MCF 10A (cell line): ENCODE measurements around the gene PDIK1L. TPM values are rescaled to one million over a fixed set of nuclear protein-coding genes. Genes with fewer than 3 reads are reported as not detected.

Source experiments
- BruUV-seq: library from RNA; stranded (reverse); fragments of 400-500 nt; replicated peaks from 2 replicates; lab custom pipeline; 2021; lab: Mats Ljungman, UMichigan
- CTCF ChIA-PET: fragments of 300-600 bp; sonication (Branson Sonifier 250); formaldehyde crosslinking; extraction: SDS; loops from one replicate; lab custom pipeline; 2021; ENCODE audit warnings: antibody characterized with exemption, inconsistent platforms; lab: Yijun Ruan, JAX
- POLR2A ChIA-PET: fragments of 300-600, 350-650 bp; sonication (Branson Sonifier 250); formaldehyde crosslinking; extraction: SDS; loops from one replicate; lab custom pipeline; 2020; ENCODE audit warnings: antibody characterized with exemption, inconsistent platforms; lab: Yijun Ruan, JAX
- DNase-seq: peaks from one replicate; pipeline ENCODE4 v3.0.0-alpha.2; 2018; ENCODE audit not compliant: unreplicated experiment
- H3K27ac Mint-ChIP-seq: one replicate; pipeline ENCODE4 v1.8.0; 2022; ENCODE audit warnings: mild to moderate bottlenecking, low read depth, mixed read lengths; ENCODE audit not compliant: unreplicated experiment
- H3K27me3 Mint-ChIP-seq: one replicate; pipeline ENCODE4 v1.8.0; 2022; ENCODE audit warnings: mixed read lengths; ENCODE audit not compliant: insufficient read depth, unreplicated experiment
- H3K36me3 Mint-ChIP-seq: one replicate; pipeline ENCODE4 v1.8.0; 2022; ENCODE audit warnings: mild to moderate bottlenecking, moderate library complexity, mixed read lengths; ENCODE audit not compliant: insufficient read depth, unreplicated experiment
- H3K4me1 Mint-ChIP-seq: one replicate; pipeline ENCODE4 v1.8.0; 2022; ENCODE audit warnings: mixed read lengths; ENCODE audit not compliant: insufficient read depth, unreplicated experiment
- H3K4me3 Mint-ChIP-seq: one replicate; pipeline ENCODE4 v1.8.0; 2022; ENCODE audit warnings: mild to moderate bottlenecking, moderate library complexity, mixed read lengths; ENCODE audit not compliant: unreplicated experiment
- H3K9me3 Mint-ChIP-seq: one replicate; pipeline ENCODE4 v1.8.0; 2022; ENCODE audit warnings: mixed read lengths; ENCODE audit not compliant: unreplicated experiment
- intact Hi-C: fragments of 100-400 bp; cut with micrococcal nuclease; formaldehyde crosslinking; loops from 2 replicates; pipeline ENCODE4 v1.14.1; 2022
- total RNA-seq: library from RNA; stranded (reverse); gene quantifications from 2 replicates; pipeline ENCODE4 v1.2.3, GENCODE V29; 2022
- TF ChIP-seq, protein P1 (sequence below): fragments of 200-600 bp; IDR thresholded peaks from one replicate; pipeline ENCODE4 v1.8.0; 2022; ENCODE audit warnings: antibody characterized with exemption, mild to moderate bottlenecking; ENCODE audit not compliant: unreplicated experiment

Gene PDIK1L
- total RNA-seq, 1 experiment from 2014 or later: 10.9 TPM

- CTCF ChIA-PET: interaction anchor here (0.6 to 2.0 kb wide), 8 partner anchors 9 to 33 kb away, joined by 3 to 7 read pairs (median 4); no protein-coding TSS in a partner anchor
- TF ChIP-seq, protein P1, sequence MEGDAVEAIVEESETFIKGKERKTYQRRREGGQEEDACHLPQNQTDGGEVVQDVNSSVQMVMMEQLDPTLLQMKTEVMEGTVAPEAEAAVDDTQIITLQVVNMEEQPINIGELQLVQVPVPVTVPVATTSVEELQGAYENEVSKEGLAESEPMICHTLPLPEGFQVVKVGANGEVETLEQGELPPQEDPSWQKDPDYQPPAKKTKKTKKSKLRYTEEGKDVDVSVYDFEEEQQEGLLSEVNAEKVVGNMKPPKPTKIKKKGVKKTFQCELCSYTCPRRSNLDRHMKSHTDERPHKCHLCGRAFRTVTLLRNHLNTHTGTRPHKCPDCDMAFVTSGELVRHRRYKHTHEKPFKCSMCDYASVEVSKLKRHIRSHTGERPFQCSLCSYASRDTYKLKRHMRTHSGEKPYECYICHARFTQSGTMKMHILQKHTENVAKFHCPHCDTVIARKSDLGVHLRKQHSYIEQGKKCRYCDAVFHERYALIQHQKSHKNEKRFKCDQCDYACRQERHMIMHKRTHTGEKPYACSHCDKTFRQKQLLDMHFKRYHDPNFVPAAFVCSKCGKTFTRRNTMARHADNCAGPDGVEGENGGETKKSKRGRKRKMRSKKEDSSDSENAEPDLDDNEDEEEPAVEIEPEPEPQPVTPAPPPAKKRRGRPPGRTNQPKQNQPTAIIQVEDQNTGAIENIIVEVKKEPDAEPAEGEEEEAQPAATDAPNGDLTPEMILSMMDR: no peak
- DNase-seq: no peak
- no peaks in the 10 kb centered on the region for H3K9me3 Mint-ChIP-seq
- intact Hi-C loops: loop anchor here (5.0 kb wide), 1 partner anchor 165 kb away; no protein-coding TSS in a partner anchor
- POLR2A ChIA-PET: interaction anchor here (1.2 to 7.1 kb wide), 5 partner anchors 10 to 167 kb away, joined by 3 to 190 read pairs (median 5); partner anchors contain the start of gene SH3BGRL3
- BruUV-seq: no TSS peak
- H3K4me3 Mint-ChIP-seq: peak overlapping the region; percentile 85
- peaks cover 33% of the 10 kb centered on the region for H3K36me3 Mint-ChIP-seq
- H3K27me3 Mint-ChIP-seq: no peaks in the 10 kb centered on the region
- no peaks in the 10 kb centered on the region for H3K4me1 Mint-ChIP-seq
- peak overlapping the region; percentile 70 for H3K27ac Mint-ChIP-seq
Observed at GRCh38 chr1:26112407-26112775, 767 bp downstream of the PDIK1L start.

GRCh38 chr1:26114165-26114927, 2.7 kb downstream of the PDIK1L start:
- DNase-seq: no peak
- no peaks in the 10 kb centered on the region for H3K9me3 Mint-ChIP-seq
- intact Hi-C loops: loop anchor here (5.0 kb wide), 1 partner anchor 163 kb away; no protein-coding TSS in a partner anchor
- TF ChIP-seq, protein P1: no peak
- no TSS peak for BruUV-seq
- no peaks in the 10 kb centered on the region for H3K27me3 Mint-ChIP-seq
- peaks cover 52% of the 10 kb centered on the region for H3K36me3 Mint-ChIP-seq
- H3K4me3 Mint-ChIP-seq: no peak overlapping the region
- CTCF ChIA-PET: interaction anchor here (0.7 to 1.6 kb wide), 4 partner anchors 30 to 120 kb away, joined by 3 to 9 read pairs (median 4); partner anchors contain the start of gene CEP85
- POLR2A ChIA-PET: interaction anchor here (1.1 to 7.1 kb wide), 2 partner anchors 11 to 120 kb away, joined by 4 to 190 read pairs; partner anchors contain the start of gene CEP85
- no peaks in the 10 kb centered on the region for H3K4me1 Mint-ChIP-seq
- H3K27ac Mint-ChIP-seq: no peak overlapping the region

DNA sequence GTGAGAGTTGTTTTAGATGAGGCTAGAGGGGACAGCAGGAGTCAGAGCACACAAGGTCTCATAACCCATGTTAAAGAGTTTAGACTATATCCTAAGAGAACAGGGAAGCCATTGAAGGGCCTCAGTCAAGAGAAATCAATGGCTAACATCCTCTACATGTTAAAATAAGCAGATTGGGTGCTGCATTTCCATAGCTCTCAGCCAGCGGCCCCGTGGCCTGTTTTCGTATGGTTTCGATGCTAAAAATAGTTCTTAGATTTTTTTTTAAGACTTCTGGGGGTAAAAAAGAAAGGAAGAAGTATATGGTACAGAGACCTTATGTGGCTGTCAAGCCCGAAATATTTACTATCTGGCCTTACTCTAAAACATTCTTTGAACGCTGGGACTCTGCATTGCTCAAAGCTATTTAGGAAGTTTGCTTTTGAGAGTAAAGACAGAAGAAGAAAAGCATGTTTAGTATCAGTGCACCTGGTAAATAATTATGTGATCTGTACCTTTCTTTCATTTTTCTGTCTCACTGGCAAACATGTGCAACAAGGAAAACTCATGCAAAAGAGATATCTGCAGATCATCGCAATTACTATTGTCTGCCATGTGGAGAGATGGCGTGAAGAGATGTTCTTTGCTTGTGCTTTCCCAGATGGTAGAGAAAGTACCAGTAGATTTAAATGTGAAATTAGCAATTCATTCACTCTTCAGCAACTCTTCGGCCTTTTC, 8.4 kb downstream of the PDIK1L start:
- H3K36me3 Mint-ChIP-seq: peaks cover 39% of the 10 kb centered on the region
- intact Hi-C loops: no loop called here
- POLR2A ChIA-PET: interaction anchor here (9.0 kb wide), 1 partner anchor 8 kb away, joined by 190 read pairs; the partner anchor contains the start of gene PDIK1L
- no peak for DNase-seq
- CTCF ChIA-PET: interaction anchor here (0.6 to 5.3 kb wide), 4 partner anchors 24 to 297 kb away, joined by 3 to 39 read pairs (median 3); no protein-coding TSS in a partner anchor
- no peak overlapping the region for H3K27ac Mint-ChIP-seq
- TF ChIP-seq, protein P1: no peak
- H3K4me1 Mint-ChIP-seq: peaks cover 7% of the 10 kb centered on the region
- H3K9me3 Mint-ChIP-seq: no peaks in the 10 kb centered on the region
- no TSS peak for BruUV-seq
- H3K4me3 Mint-ChIP-seq: no peak overlapping the region
- no peaks in the 10 kb centered on the region for H3K27me3 Mint-ChIP-seq
